Breast epithelium (tissue), 3 donors: ENCODE results near the gene SCN3A.

Experiments
- CTCF ChIP-seq, 3 donors: fragments of 450-650 bp; IDR thresholded peaks; one replicate each; pipeline ENCODE4 v1.5.1; 2016 to 2017; ENCODE audit warnings: antibody characterized with exemption in 3 of 3, mild to moderate bottlenecking in 3 of 3, moderate library complexity in 3 of 3
- POLR2A ChIP-seq: fragments of 450-650 bp; IDR thresholded peaks from one replicate; pipeline ENCODE4 v1.6.1; 2016; ENCODE audit warnings: antibody characterized with exemption, mild to moderate bottlenecking, moderate library complexity
- POLR2AphosphoS5 ChIP-seq, 3 donors: sonication (generic); formaldehyde crosslinking; IDR thresholded peaks; one replicate each; pipeline ENCODE4 v1.6.1; 2017; ENCODE audit warnings: antibody characterized with exemption in 3 of 3

- TF ChIP-seq CTCF (IDR thresholded peaks at IDR 0.05) (no peak), POLR2A (no peak), POLR2AphosphoS5 (IDR thresholded peaks at IDR 0.05) (no peak)
These were observed 27.1 kb downstream of the SCN3A start for GRCh38 chr2:165176780-165177179.
